ENCODE data around the gene SNF8.

SNF8 gene

DNA sequence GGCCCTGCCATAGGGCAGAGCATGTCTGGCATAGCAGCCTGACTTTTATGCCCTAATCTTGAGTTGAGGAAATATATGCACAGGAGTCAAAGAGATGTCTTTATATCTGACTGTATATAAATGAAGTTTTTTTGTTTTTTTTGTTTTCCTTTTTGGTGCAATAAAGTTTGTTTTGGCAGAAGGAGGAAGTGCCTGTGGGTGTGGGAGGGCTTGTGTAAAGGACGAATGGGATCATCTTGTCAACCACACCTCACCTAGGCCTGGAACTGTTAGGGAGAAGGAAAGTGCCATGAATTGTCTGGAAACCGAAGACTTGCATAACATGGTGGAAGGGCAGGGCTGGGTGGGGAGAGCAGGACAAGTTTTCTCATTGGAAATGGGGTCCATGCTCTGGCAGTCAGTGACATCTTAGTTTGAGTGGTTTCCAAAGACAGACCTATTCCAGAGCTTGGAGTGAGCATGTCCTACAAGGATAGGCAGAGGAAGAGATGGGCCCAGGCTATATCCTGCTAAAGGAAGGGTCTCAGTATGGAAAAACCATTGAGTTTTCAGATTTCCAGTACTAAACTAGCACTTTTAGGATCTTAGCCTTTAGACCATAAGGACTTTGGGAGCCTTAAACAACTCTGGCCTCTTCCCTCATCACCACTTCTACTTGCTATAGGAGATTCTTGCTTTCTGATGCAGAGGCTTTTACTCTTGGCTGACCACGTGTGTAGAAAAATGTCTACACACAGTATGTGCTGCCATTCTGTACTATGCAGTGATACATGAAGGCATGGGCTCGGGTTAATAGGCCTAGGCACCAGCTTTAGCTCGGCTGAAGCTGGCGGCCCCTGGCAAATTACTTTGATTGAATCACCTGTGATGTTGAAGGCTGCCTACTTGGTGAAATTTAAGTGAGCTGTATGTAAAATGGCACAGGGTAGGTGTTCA is 15.5 kb downstream of the SNF8 start:
- no peak for DNase-seq (ENCODE audit: low spot score)

DNA sequence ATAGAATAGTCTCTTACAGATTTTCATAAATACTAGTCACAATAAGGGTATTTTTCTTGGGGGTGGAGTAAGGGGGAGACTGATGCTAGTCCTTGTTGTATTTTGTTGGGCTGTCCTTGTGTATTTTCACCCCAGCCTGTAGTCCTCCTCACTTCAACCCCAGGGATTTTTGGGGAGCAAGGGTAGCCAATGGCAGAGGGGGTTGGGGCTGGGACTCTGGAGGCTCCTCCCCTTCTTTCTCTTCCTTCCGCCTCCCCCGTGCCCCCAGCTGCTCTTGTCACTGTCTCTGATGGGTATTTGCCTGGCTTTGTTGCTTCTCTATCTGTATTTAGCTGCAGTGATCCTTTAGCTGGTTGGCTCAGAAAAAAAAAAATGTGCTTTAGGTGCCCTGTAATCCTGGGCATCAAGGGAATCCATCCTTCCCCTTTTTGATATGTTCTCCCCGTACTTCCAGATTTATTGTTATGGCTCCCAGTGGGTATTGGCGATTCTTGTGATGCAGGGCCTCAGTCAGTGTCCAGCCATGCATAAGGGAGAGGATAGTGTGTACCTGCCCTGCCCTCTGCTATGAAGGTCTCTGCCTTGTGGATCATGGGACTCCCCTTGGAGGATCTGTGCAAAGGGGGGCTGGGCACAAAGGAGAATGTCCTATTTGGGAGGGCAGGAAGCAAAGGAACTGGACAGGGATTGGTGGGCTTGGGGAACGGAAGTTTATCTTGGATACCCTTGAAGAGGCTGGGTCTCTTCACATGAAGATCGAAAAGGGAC is 16.5 kb downstream of the SNF8 start:
- no peak for DNase-seq (ENCODE audit: low spot score)

DNA sequence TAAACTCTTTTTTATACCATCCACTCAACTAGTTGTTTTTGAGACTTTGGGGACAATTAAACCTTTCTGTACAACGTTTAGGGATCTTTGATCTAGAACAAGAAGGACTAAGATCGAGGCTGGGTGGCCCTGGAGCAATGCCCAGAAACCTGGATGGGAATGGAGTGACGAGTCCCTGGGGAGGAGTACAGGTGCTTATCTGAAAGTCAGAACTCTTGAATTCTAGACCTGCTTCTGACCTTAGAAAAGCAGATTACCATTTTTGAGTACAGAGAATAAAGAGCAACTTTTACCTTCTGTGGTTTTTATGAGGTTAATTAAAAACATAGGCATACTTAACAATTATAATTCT is 18.7 kb downstream of the SNF8 start:
- DNase-seq (ENCODE audit: low spot score): no peak

DNA sequence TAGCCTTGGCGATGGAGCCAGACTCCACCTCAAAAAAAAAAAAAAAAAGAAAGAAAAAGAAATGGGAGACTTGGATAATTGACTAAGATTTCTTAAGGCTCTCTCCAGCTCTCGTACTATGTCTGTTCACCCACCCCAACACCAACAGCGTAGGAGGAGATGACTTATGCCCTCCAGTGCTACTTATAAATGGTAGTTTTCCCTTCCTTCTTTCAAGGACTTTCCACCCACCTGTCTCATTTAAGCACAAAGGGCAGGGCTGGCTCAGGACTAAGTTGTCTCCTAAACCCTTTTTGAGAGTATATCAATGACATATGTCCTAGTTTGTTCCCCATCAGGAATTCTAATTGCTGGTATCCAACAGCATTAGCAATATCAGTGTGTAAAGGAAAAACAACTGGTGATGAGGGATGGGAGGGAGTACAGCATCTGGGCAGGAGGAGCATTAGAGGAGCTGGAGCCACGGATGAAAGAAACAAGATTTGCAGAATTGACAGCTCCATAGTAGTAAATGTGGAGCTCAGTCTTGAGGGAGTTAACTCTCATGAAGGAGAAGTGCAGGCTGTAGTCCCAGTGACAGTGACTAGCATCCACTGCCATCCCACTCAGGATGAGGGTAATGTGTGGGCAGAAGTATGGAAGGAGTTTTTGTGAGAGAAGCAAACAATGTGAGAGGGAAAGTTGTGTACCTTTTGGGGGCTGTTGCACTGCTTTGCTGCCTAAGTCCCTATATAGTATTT is 19.2 kb downstream of the SNF8 start:
- no peak for DNase-seq (ENCODE audit: low spot score)

DNA sequence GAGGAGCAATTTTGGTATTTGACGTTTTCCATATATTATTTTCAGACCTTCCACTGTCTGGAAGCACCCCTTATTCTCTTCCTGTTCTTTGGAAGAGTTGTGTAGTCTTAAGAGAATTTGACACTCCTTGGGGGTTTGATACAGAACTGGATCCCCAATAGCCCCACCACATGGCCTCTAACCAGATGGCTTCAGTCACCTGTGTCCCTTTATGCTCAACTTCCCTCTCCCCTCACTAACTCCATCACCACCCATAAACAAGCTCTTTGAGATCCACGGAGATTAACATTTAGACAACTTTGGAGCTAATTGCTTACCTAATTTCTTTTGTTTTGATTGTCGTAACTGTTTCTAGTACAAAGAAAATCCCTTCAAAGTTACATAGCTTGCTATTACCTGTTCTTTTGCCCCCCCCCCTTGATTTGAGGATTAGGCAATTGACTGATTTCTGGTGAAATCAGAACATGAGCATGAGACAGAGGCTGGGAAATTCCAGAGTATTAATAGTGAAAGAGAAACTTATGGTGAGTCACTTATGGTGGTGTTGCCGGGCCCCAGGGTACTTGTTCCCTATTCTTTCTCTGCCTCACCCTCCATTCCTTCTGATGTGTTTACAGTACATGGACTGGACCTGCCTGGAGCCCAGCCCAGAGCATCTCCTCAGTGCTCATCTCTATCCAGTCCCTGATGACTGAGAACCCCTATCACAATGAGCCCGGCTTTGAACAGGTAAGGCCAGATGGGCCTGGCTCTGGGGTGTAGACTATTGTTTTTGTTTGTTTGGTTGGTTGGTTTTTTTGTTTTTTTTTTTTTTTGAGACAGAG is 29.0 kb downstream of the SNF8 start:
- DNase-seq (ENCODE audit: low spot score): peak; percentile 79

DNA sequence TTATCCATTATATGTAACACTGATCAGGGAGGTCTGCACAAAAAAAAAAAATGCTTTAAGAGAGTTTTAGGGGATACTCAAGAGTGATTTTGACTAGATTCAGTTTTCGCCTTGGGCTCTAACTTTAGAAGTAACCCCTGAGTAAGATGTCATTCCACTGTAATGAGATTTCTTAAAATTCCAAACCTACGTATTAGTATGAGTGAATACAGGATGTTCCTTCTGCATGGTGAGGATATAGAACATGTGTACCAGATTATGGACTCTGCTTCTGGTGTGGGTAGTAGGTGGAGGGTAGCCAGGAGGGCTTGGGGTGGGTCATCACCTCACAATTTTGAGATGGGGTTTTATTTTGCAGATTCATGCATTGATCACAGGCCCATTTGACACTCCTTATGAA is 32.2 kb downstream of the SNF8 start:
- no peak for DNase-seq (ENCODE audit: low spot score)

DNA sequence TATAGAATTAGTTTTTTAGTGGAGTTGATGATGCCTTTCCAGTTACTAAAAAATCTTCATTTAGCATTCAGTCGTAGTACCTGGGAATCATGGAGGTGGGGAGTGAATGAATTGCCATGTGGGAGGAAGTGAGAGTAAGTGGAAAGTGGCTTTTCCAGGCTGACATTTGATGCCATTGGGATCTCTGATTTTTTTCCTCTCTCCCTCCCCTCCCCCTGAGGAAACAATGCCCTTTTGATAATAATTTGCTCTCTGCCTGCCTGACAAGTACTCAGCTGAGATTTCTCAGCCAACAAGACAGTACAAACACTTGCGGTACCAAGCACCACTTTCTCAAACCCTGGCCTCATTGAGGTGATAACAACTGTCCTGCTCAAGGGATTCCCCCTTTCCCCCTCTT is 34.3 kb downstream of the SNF8 start:
- DNase-seq (ENCODE audit: low spot score): no peak

DNA sequence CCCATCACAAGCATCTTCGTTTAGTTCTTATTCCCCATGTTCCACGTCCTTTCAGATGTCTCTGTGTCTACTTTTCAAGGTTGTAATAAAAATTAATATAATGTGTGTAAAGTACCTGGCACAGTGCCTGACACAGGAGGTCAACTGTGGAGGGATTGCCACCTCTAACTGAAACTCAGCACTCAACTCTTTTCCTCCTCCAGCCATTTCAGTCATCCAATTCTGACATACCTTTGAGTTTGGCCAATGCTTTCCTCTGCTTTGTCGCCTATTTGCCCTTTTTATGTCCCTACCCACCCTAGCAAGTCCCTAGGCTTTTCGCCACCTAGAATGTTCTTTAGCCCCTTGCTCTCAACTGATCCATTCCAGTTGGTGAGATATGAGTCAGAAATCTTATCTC is 34.9 kb downstream of the SNF8 start:
- no peak for DNase-seq (ENCODE audit: low spot score)

DNA sequence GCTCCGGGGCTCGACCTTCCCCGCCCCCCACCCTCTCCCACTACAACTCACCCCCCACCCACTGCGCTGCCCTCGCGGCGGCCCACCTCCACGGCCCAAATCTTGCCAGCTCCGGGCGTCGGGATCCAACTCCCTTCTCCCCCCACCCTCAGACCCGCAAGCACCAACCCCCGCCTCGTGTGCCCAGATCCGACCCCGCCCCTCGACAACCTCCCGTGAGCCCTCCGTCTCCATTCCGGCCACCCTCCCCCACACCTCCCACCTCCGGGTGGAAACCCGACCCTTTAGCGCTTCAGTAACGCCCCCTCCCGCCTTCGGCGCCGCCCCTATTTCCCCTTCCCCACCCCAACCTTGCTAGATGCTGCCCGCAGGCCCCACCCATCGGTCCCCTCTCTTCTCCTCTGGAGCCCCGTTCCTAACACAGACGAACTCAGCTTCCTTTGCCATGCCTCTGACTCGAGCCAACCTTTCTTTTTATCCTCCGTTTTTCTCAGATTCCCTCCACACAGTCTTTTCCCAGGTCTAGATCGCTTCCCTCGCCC is 35.7 kb downstream of the SNF8 start:
- peak; percentile 75 for DNase-seq (ENCODE audit: low spot score)

DNA sequence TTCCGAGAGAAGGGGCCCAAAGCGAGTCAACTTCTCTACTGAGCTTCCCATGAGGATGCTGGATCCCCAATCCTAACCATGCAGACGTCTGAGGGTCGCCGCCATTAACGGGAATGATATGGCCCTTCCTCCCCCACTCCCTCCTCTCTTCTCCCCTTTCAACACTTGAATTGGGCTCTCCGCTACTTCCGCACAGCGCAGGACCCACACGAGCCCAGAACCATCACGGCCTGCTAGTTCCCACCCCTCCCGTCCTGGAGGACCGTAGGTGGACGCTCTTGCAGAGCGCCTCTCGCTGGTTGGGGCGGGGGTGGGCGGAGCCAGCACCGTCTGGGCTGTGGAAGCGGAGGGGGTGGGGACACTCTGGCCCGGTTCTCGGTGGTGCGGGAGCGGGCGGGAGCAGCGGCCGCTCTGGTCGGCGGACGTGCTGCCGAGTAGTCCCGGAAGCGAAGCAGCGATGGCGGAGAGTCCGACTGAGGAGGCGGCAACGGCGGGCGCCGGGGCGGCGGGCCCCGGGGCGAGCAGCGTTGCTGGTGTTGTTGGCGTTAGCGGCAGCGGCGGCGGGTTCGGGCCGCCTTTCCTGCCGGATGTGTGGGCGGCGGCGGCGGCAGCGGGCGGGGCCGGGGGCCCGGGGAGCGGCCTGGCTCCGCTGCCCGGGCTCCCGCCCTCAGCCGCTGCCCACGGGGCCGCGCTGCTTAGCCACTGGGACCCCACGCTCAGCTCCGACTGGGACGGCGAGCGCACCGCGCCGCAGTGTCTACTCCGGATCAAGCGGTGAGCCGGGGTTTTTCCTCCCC is 36.4 kb downstream of the SNF8 start, which contains the start of gene UBE2Z:
Gene UBE2Z, plus strand, starts transcription at position 361 of the 797 bp plus-strand sequence. Its CDS starts 97 bp downstream, at position 458.
- peak; percentile 96 for DNase-seq (ENCODE audit: low spot score)

DNA sequence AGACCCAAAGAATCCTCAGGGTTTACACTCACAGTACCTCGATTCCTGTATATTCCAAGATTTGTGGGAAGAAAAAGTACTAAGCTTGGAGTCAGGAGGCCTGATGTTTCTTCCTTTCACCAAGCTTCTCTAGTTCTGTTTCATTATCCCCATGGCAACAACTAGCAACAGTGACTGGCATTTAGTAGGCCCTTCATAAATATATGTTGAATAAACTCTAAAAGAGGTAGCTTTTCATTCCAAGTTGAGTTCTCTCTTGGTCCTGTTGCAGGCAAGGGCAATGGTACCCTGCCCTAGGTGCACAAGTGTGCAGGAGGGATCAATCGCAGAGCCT is 37.0 kb downstream of the SNF8 start:
- DNase-seq (ENCODE audit: low spot score): peak; percentile 63

DNA sequence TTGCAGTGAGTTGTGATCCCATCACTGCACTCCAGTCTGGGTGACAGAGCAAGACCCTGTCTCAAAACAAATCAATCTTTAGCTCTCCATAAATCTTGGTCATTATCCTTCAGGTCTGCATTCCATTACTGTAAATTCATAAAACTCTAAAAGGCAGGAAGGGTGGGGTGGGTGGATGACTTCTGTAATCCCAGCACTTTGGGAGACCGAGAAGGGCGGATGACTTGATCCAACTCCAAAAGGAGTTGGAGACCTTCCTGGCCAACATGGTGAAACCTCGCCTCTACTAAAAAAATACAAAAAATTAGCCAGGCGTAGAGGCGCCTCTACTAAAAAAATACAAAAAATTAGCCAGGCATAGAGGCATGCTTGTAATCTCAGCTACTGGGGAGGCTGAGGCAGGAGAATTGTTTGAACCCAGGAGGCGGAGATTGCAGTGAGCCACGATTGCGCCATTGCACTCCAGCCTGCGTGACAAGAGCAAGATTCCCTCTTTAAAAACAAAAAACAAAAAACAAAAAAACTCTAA is 38.6 kb downstream of the SNF8 start:
- DNase-seq (ENCODE audit: low spot score): no peak

DNA sequence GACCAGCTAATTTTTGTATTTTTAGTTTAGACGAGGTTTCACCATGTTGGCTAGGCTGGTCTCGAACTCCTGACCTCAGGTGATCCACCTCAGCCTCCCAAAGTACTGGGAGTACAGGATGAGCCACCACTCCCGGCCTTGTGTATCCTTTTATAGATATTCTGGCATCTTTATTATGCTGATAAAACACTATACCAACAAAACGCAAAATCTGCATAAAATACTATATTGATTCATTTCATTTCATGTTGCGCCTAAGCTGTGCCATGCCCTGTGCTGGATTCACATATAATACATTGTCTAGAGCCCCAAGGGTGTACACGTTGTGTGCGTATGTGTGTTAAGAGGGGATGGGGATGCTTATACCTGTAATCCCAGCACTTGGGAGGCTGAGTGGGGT is 40.2 kb downstream of the SNF8 start:
- no peak for DNase-seq (ENCODE audit: low spot score)

DNA sequence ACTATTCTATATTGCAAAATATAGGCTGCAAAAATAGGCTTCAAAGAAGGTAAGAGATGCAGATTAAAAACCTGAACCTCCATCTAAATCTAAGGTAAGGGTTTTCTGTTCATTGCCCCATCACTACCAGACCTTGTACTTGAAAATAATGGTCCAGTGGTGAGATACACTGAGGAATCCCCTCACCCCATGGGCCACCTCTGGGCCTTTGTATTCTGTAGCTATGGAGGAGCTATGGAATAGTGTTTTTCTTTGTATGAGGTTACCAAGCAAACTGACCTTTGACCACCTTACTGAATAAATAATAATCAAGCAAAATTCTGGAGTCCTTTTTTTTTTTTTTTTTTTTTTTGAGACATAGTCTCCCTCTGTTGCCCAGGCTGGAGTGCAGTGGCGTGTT is 41.2 kb downstream of the SNF8 start:
- no peak for DNase-seq (ENCODE audit: low spot score)

DNA sequence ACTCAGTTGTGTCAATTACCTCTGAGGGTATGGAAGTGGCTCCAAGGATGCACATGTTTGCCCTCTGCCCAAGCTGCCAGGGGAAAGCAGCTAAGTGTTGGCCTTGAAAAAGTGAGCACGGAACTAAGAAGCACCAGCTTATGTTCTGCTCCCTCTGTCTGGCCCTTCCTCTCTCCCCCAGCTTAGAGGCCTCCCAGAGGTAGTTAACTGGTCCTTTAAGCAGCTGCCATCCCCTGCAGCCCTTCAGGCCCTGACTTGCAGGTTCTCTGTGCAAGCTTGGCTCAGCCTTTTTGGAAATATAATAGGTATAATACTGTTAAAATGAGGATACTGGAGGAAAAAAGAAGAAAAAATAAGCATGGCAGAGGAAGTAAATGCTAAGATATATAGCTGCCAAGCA is 43.4 kb downstream of the SNF8 start:
- DNase-seq (ENCODE audit: low spot score): no peak

DNA sequence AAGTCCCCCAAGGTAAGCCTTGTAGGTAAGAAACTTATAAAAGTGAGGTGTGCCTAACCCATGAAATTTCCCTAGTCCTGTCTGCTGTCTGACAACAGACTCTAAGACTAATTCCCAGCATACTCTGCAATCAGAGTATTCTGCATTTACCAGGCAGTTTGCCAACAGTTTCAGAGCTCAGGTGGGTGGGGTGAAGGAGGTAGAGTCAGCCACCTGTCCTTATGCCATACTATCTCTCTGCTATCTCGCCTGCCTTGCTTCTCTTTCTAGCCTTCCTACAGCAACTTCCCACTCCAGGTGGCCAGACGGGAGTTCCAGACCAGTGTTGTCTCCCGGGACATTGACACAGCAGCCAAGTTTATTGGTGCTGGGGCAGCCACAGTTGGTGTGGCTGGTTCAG is 49.8 kb downstream of the SNF8 start:
- no peak for DNase-seq (ENCODE audit: low spot score)

DNA sequence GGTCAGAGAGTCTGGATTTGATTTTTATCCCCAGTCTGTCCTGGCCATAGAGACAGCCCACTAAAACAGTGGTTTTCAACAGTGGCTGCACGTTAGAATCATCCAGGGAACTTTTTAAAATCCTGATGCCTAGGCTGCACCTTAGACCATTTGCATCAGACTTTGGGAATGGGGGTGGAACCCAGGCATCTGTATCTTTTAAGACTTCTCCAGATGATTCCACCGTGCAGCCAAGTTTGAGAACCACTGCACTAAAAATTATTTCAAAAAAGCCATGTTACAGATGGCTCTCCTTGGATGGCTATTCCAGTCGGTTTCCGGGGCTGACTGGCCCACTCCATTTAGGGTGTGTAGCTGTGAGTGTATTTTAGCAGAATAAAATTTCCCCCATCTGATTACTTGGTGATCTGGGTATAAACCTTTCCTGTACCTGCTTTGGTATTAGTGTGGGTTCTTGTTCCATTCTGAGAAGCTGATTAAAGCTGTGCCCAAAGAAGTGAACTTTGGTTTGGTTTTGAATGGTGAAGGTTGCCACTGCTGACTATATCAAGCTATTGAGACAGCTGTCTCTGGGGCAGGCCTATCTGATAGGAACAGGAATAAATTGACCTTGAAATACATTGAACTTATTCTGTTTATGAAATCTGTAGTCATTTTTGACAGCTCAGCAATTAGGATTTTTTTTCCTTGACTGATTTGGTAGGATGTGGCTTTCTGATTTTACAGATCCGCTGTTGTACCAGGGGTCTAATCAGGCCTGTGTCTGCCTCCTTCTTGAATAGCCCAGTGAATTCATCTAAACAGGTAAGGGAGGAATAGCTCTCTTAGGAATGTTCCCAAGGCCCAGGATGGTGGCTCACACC is 50.8 kb downstream of the SNF8 start:
- no peak for DNase-seq (ENCODE audit: low spot score)

DNA sequence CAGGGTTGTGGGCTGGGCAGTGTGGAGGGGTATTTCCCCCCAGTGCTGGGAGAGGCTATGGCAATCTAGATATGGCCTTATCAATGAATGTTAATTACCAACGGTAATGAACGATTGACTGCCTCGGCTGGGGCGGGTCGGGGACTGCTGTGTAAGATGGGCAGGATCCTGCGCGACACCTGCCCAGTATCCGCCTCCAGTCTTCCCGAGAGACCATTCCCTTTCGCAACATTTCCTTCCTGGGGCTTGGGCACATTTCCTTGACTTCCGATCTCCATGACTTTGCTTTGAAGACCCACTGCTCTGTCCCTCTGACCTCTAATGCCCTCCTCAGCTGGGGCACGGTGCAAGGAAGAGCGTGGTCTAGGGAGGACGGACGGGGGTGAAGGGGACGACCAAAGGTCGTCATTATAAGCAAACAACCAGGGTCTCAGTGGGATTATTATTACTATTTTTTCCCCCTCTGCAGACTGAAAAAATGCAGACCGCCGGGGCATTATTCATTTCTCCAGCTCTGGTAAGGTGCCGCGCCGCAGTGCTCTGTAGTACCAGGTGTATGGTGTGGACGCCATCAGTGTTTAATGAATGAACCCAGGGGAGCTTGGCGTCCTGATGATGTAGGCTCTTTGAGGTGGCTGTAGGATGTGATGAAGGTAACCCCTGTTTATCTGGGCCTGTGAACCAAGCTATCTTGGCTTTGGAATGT is 51.5 kb downstream of the SNF8 start:
- DNase-seq (ENCODE audit: low spot score): no peak

DNA sequence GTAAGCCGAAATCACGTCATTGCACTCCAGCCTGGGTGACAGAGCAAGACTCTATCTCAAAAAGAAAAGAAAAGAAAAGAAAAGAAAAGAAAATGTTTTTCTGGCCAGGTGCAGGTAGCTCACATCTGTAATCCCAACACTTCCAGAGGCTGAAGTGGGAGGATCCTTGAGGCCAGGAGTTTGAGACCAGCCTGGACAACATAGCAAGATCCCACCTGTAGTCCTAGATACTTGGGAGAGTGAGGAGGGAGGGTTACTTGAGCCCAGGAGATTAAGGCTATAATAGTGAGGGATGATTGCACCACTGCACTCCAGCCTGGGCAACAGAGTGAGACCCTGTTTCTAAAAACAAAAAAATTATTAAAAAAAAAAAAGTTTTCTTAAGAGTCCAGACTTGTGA is 54.6 kb downstream of the SNF8 start:
- no peak for DNase-seq (ENCODE audit: low spot score)
